Measurements from ENCODE around the gene HSPE1.
"Not testable (repeated sequence)": the region's sequence is repeated elsewhere in the genome, so short reads cannot be mapped to it uniquely, and the experiment has no call there.

The HSPE1 gene

DNA sequence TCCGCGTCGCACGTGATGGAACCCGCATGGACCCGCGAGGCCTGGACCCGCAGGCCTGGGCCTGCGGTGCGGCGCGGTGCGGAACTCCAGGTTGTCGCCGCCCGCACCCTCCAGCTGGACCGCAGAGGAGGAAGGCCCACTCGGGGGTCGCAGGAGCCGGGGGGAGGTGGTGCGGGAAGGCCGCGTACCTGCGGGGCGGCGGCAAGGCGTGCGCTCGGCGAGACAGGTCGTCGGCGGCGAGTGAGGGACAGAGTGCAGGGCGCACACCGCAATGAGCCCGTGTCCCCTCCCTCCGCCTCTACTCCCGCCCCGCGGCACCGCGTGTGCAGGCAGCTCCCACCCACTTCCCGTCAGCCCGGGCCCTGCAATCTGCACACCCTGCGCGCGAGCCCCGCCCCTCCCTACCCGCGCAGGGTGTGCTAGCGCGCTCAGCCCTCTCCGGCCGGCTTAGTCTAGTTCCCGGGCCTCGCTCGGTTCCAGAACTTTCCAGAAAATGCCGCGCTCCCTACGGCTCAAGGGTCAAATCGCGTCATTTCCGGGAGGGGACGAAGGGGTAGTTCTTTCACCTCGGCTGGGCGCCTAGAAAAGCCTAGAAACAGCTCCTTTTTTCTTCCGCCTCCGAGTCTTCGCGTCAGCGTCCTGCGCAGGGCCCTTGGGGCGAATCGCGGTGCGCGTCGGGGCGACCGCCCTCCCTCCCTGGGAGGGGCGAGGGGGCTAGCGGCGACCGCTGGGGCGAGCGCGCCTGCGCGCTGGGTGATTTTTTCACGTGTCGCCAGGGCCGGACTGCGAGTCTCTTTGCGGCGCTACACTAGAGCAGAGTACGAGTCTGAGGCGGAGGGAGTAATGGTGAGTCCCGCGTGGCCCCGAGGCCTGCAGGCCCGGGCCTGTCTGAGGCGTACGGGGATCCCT is at the start of gene HSPE1, which contains the start of gene HSPD1:
Gene HSPE1 (plus strand): TSS at position 786 of the 909 bp plus-strand sequence. CDS start 58 bp downstream, at position 844.
Gene HSPD1 (minus strand): TSS at position 247 of the 909 bp plus-strand sequence. CDS start 992 bp downstream, outside the sequence.
- H3K4me1 Mint-ChIP-seq = peaks cover 39% of the 10 kb centered on the region
- H3K36me3 Mint-ChIP-seq = peaks cover 57% of the 10 kb centered on the region
- H3K9me3 Mint-ChIP-seq = no peaks in the 10 kb centered on the region

DNA sequence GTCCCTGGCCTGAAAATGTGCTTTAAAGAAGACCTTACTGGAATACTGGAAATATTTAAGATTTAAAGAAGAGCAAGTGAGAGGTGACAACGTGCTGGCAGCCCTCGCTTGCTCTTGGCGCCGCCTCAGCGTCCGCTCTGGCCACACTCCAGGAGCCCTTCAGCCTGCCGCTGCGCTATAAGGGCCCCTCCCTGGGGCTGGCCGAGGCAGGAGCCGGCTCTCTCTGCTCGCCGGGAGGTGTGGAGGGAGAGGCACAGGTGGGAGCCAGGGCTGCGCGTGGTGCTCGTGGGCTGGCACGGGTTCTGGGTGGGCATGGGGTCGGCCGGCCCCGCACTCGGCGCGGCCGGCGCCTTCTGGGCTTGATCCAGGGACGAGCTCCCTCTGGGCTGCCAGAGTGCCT is 49.7 kb upstream of the HSPE1 start:
- ATAC-seq = no peak
- Mint-ChIP-seq H3K9me3 (no peaks in the 10 kb centered on the region), H3K36me3 (peaks cover under 1% of the 10 kb centered on the region), H3K27ac (no peak overlapping the region), H3K4me1 (peaks cover 24% of the 10 kb centered on the region), H3K4me3 (no peak overlapping the region), H3K27me3 (no peaks in the 10 kb centered on the region)

More for the DNA sequence above, at the start of gene HSPE1, which contains the start of gene HSPD1:
- Mint-ChIP-seq H3K27ac (peak within 1 kb of the TSS; percentile 93), H3K4me3 (peak within 1 kb of the TSS; percentile 86), H3K27me3 (no peaks in the 10 kb centered on the region)
- ATAC-seq = peak; percentile 96

DNA sequence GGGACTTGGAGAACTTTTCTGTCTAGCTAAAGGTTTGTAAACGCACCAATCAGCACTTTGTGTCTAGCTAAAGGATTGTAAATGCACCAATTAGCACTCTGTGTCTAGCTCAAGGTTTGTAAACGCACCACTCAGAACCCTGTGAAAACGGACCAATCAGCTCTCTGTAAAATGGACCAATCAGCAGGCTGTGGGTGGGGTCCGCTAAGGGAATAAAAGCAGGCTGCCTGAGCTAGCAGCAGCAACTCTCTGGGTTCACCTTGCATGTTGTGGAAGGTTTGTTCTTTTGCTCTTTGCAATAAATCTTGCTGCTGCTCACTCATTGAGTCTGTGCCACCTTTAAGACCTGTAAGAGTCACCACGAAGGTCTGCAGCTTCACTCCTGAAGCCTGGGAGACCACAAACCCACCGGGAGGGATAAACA is 49.2 kb upstream of the HSPE1 start:
- H3K9me3 Mint-ChIP-seq, H3K27ac Mint-ChIP-seq, H3K36me3 Mint-ChIP-seq, ATAC-seq, H3K27me3 Mint-ChIP-seq, H3K4me3 Mint-ChIP-seq: not testable (repeated sequence)
- H3K4me1 Mint-ChIP-seq = peaks cover 29% of the 10 kb centered on the region

DNA sequence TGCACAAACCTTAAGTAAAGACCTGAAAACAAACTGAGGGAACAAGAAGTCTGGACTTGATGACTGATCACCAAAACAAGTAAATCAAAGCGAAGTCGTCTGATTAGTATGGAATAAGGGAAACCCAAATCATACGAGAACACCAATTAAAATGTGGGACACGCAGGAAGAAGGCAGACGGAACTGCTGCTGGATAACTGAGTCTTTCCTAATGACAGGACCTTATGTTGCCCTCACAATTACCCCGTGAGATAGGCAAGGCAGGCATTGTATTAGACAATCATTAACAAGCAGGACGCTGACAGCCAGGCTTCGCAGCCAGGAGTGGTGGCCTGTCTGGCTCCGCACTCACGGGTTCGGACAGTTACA is 47.4 kb upstream of the HSPE1 start:
- H3K27me3 Mint-ChIP-seq = no peaks in the 10 kb centered on the region
- no peaks in the 10 kb centered on the region for H3K9me3 Mint-ChIP-seq
- H3K4me1 Mint-ChIP-seq = peaks cover 35% of the 10 kb centered on the region
- H3K36me3 Mint-ChIP-seq = peaks cover 5% of the 10 kb centered on the region
- H3K27ac Mint-ChIP-seq = peak overlapping the region; percentile 98
- no peak for ATAC-seq
- peak overlapping the region; percentile 99 for H3K4me3 Mint-ChIP-seq

DNA sequence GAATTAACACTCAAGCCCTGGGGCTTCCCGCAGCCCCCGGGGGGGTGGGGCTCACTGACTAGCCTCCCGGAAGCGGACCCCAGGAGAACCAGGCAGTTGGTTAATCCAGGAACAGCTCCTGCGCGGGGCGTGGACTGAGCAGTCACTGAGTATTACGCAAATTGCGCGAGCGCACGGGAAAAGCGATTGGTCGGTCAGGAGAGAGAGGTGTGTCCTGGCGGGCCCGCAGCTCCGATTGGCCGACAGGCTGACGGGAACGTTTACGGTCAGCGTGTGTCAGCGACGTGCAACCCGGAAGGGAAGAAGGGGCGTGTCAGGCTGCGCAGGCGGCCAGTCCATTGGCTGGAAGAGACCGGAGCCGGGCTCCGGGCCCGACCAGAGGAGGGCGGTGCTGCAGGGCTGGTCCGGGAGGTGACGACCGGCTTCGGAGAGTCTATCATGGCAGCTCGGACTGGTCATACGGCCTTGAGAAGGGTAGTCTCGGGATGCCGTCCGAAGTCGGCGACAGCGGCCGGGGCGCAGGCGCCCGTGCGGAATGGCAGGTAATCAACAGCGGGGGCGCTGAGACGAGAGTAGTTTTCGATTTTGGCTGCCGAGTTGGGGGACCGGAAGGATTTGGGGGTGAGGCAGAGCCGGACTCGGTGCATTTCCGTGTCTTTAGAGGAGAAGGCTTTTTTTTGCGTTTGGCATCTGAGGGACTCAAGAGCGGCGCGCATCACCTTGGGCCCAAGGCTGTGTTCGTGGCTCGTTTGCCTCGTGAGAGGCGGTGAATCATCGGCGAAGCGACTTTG is 46.9 kb upstream of the HSPE1 start, which contains the start of gene COQ10B:
Gene COQ10B (plus strand): TSS at position 430 of the 791 bp plus-strand sequence. CDS start 9 bp downstream, at position 439.
- peak within 1 kb of the TSS; percentile 98 for H3K27ac Mint-ChIP-seq
- peak within 1 kb of the TSS; percentile 99 for H3K4me3 Mint-ChIP-seq
- no peaks in the 10 kb centered on the region for H3K27me3 Mint-ChIP-seq
- H3K36me3 Mint-ChIP-seq = peaks cover 5% of the 10 kb centered on the region
- ATAC-seq = peak; percentile 98
- H3K4me1 Mint-ChIP-seq = peaks cover 41% of the 10 kb centered on the region
- no peaks in the 10 kb centered on the region for H3K9me3 Mint-ChIP-seq

DNA sequence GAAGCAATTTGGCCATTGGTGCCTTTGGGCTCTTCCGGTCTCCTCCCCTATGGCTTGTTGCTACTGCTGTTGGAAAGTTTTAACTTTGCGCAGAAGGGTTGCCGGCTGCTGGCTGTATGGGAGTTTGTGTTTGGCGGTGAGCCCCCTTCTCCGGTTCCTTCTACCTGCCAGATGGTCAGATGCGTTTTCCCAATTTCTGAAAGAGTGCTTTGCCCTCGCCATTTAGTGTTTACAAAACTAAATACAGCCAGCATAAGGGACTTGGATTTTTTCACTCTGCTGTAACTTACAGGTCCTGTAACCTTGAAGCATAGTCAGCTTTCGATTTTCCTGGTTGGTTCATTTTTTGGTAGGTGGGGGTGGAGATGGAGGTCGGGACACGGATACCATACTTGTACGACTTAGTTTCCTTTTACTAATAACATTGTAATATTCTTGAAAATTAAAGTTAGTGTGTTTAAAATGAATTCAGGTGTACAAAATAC is 46.2 kb upstream of the HSPE1 start:
- Mint-ChIP-seq H3K4me1 (peaks cover 47% of the 10 kb centered on the region), H3K4me3 (peak overlapping the region; percentile 99), H3K27ac (peak overlapping the region; percentile 98), H3K36me3 (peaks cover 5% of the 10 kb centered on the region), H3K9me3 (no peaks in the 10 kb centered on the region), H3K27me3 (no peaks in the 10 kb centered on the region)
- peak; percentile 56 for ATAC-seq

DNA sequence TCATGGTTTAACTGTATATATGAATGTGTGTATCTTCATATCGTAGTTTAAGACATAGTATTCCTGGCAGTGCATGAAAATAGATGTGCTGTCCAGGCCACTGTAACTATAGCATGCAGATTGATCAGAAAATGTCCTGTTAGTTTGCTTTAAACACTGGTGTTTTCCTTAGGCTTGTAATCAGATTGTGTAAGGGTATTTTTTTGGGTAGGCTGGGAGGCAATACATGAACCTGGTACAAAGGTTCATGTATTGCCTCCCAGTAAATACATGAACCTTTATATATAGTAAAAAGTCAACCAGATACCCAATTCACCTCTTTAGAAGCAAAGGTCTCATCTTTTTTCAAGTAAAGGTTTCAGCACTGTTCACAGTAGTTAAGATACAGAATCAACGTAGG is 45.3 kb upstream of the HSPE1 start:
- no peak for ATAC-seq
- Mint-ChIP-seq H3K4me1 (peaks cover 50% of the 10 kb centered on the region), H3K9me3 (no peaks in the 10 kb centered on the region), H3K27ac (no peak overlapping the region), H3K27me3 (no peaks in the 10 kb centered on the region), H3K4me3 (peak overlapping the region; percentile 41), H3K36me3 (peaks cover 9% of the 10 kb centered on the region)

DNA sequence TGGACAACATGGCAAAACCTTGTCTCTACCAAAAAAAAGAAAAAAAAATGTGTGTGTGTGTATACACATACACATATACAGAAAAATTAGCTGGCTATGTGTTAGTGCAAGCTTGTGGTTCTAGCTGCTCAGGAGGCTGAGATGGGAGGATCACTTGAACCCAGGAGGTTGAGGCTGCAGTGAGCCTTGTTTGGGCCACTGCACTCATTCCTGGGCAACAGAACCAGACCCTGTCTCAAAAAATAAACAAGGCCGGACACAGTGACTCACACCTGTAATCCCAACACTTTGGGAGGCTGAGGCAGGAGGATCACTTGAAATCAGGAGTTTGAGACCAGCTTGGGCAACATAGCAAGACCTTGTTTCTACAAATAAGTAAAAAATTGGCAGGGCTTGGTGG is 44.8 kb upstream of the HSPE1 start:
- ATAC-seq = no peak
- no peak overlapping the region for H3K4me3 Mint-ChIP-seq
- peaks cover 52% of the 10 kb centered on the region for H3K4me1 Mint-ChIP-seq
- H3K36me3 Mint-ChIP-seq = peaks cover 11% of the 10 kb centered on the region
- H3K27me3 Mint-ChIP-seq = no peaks in the 10 kb centered on the region
- no peak overlapping the region for H3K27ac Mint-ChIP-seq
- no peaks in the 10 kb centered on the region for H3K9me3 Mint-ChIP-seq

DNA sequence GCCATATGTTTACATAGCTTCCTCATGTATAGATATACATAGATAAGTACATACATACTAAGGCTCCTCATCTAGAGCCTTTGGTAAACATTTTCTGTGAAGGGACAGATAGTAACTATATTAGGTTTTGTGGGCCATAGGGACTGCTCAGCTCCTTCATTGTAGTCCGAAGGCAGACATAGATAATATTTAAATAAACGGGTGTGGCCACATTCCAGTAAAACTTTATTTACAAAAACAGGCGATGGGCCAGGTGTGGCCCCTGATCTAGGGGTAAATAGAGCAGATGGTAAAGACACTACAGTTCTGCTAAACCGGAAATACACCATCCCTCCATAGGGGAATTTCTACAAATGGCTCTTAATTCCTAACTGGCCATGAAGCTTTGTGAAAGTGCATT is 39.5 kb upstream of the HSPE1 start:
- no peak overlapping the region for H3K27ac Mint-ChIP-seq
- ATAC-seq = no peak
- no peak overlapping the region for H3K4me3 Mint-ChIP-seq
- no peaks in the 10 kb centered on the region for H3K27me3 Mint-ChIP-seq
- peaks cover 25% of the 10 kb centered on the region for H3K36me3 Mint-ChIP-seq
- no peaks in the 10 kb centered on the region for H3K9me3 Mint-ChIP-seq
- H3K4me1 Mint-ChIP-seq = peaks cover 26% of the 10 kb centered on the region

DNA sequence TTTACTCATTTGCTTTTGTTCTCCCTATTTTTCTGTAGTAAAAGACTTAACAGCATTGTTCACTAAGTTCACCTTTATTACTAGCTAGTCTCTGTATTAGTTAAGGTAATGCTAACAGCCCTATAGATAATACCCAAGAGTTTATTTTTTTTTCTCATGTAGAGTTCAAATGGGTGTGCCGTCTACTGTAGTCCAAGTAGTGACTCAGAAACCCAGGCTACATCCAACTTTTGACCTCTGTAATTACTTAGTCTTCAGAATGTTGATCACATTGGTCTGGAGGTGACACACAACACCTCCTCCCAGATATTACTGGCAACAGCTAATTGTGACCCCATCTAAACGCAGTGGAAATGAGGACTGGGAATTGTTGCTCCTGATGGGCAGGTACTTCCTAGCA is 39.1 kb upstream of the HSPE1 start:
- peaks cover 26% of the 10 kb centered on the region for H3K36me3 Mint-ChIP-seq
- no peak overlapping the region for H3K27ac Mint-ChIP-seq
- H3K4me1 Mint-ChIP-seq = peaks cover 22% of the 10 kb centered on the region
- H3K27me3 Mint-ChIP-seq = no peaks in the 10 kb centered on the region
- no peak overlapping the region for H3K4me3 Mint-ChIP-seq
- no peaks in the 10 kb centered on the region for H3K9me3 Mint-ChIP-seq
- ATAC-seq = no peak

DNA sequence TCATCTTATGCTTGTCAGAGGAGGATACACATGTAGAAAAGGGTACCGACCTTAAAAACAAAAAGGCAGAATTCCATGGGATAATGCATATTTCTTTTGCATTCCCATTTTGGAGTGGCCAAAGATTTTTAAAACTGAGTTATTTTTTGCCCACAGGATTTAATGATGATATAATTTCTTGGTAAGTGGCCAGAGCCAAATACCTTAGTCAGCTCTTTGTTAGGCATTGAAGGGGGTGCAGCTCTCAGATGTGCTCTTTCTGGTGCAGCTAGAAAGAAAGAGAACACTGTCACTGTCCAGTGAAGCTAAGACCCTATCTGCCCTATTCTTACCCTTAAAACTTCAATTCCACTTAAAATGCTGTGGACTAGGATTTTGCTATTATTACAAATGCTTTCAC is 36.0 kb upstream of the HSPE1 start:
- no peak overlapping the region for H3K27ac Mint-ChIP-seq
- peaks cover 42% of the 10 kb centered on the region for H3K36me3 Mint-ChIP-seq
- no peak for ATAC-seq
- no peaks in the 10 kb centered on the region for H3K27me3 Mint-ChIP-seq
- no peak overlapping the region for H3K4me3 Mint-ChIP-seq
- H3K4me1 Mint-ChIP-seq = peaks cover 5% of the 10 kb centered on the region
- no peaks in the 10 kb centered on the region for H3K9me3 Mint-ChIP-seq

DNA sequence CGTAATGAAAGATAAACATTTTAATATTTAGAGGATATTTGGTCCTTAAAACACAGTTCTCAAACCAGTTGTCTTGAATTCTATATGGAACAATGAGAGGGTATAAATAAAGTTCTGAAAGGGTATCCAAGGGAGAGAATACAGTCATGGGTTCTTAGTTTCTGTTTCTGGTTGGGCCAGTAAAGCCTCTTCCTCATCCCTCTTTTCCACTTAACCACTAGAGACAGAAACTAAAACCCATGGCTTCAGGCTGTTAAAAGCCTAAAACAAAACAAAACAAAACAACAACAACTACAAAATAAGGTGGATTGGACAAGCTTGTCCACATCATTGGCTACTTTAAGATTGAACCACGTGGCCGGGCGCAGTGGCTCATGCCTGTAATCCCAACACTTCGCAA is 28.0 kb upstream of the HSPE1 start:
- H3K36me3 Mint-ChIP-seq = peaks cover 27% of the 10 kb centered on the region
- no peak overlapping the region for H3K27ac Mint-ChIP-seq
- H3K27me3 Mint-ChIP-seq = no peaks in the 10 kb centered on the region
- H3K4me3 Mint-ChIP-seq = no peak overlapping the region
- no peak for ATAC-seq
- no peaks in the 10 kb centered on the region for H3K9me3 Mint-ChIP-seq
- no peaks in the 10 kb centered on the region for H3K4me1 Mint-ChIP-seq

DNA sequence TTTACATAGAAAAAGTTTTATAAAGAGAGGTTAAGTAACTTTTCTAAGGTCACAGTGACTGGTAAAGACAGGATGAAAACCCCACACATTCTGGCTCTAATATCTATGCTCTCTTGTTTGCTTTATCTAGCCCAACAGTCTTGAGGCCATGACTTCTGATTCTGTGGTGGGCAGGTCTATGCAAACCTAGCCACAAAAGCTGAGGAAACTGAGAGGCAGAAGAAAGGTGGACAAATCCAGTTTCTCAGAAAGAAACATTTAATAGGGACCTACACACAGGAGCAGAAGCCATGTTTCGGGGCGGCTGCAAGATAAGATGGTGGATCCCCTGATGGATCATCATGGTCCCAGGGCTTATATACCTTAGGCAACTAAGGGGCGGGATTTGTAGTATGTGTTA is 22.4 kb upstream of the HSPE1 start:
- Mint-ChIP-seq H3K4me3 (no peak overlapping the region), H3K4me1 (no peaks in the 10 kb centered on the region), H3K9me3 (no peaks in the 10 kb centered on the region), H3K36me3 (peaks cover 42% of the 10 kb centered on the region), H3K27ac (no peak overlapping the region), H3K27me3 (no peaks in the 10 kb centered on the region)
- ATAC-seq = no peak

DNA sequence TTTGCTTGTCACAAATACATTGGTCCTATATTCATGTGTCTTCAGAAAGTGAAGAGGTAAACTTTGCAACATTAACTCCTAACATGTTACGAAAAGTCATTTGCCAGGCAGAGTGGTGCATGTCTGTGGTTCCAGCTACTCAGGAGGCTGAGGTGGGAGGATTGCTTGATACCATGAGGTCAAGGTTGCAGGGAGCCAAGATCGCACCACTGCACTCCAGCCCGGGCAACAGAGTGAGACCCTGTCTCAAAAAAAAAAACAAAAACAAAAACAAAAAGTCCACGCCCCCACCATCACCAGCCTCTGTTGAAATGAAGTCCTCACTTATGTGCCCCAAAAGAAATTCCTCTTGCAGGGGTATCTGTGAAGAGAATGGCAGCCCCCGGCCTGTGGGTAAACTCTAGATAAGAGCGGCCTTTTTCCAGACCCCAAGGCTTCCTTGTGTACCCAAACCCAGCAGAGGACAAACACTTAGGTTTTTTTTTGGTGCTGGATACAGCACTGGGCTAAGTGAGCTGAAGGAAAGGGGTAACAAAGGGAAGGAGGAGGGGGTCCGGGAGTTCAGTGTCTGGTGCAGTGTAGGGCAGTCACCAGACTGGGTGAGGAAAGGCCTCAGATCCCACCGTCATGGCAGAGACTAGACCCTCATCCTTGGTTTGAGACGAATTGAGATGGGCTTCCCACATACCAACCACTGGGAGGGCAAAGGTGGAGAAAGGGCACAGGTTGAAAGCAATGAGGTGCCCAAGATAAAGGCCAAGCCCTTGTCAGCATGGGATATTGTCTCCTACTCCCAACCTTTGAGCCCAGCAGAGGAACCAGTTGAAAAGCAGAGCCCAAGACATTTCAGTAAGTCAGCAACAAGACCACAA is 19.8 kb upstream of the HSPE1 start:
- no peak overlapping the region for H3K27ac Mint-ChIP-seq
- no peak overlapping the region for H3K4me3 Mint-ChIP-seq
- no peaks in the 10 kb centered on the region for H3K4me1 Mint-ChIP-seq
- no peaks in the 10 kb centered on the region for H3K27me3 Mint-ChIP-seq
- peaks cover 62% of the 10 kb centered on the region for H3K36me3 Mint-ChIP-seq
- H3K9me3 Mint-ChIP-seq = peaks cover 3% of the 10 kb centered on the region
- no peak for ATAC-seq
